NCI-H1417 (cell line): ENCODE results near the gene TMEM19.
A peak's percentile ranks its signal among the peaks of the same experiment; 100 is the strongest.

Experiments used
- DNase-seq, 3 experiments: peaks; one replicate each; lab custom pipeline; 2025; lab: John Stamatoyannopoulos, UW

TMEM19 gene

DNA sequence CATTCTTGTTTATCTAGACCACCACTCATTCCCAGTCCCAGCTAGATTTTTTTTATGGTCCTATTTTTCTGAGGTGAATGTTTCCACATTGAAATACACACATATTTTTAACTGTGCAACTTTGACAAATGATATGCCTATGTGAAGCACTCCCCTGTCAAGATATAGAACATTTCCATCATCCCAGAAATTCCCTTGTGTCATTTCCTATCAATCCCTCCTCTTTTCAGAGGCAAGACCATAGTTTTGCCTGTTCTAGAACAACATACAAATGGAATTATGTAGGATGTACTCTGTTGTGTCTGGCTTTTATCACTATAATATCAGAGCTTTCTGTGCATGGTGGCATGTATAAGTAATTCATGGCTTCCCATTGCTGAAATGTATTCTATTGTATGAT lies 32.7 kb downstream of the TMEM19 start:
- no peak for DNase-seq

DNA sequence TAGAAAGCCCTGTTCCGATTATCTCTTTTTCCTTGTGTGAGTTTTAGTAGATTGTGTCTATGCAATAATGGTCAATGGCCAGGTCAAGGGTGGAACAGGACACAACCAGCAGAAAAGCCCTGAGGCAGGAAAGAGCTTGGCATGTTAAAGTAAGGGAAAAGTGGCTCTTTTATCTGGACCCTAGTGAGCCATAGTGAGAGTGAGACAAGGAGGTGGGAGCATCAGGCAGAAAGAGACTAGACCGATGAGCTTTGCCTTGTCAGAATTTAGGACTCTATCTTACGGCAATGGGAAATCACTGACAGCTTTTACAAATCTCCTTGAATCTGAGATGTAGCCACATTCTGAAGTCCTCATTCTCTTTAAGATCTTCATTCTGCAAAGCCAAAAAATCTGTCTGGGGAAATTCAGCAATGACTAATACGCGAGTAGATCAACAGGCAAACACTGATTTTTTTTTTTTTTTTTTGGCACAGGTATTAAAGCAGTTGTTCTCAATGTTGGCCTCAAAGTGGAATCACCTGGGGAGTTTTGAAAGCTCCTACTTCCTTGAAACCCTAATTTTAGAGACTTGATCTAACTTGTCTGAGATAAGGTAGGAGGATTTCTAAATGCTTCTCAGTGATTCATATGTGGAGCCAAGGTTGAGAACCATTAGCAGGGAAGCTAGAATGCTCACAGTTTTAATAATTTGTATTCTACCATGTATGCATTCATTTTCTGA lies 33.9 kb downstream of the TMEM19 start:
- DNase-seq: no peak

DNA sequence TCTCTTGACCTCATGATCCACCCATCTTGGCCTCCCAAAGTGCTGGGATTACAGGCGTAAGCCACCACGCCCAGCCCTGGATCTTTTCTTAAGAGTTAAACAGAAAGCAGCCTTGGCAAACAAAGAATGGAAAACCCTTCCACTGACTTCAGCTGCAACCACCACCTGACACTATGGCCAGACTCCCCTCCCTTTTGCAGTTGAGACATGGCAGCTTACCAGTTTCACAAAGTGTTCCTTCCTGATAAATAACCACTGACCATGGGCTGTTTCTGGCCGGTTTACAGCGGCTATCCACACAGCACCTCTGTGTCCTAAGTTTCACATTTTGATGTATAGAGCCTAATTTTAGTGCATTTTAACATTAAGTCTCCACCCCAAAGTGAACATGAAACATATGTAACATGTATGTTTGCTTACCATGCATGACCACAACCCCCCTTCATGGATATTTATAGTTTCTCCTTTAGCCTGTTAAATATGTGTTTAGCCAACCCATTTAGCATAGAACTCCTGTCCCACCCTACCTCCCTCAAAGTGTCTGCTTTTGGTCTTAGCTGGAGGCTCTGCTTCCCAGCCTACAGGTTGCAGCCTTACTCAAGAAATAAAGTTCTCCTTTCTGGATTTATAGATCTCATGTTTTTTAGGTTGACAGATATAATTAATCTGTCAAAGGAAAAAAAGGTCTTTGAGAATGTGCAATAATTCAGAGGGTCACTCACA lies 36.1 kb downstream of the TMEM19 start:
- no peak for DNase-seq

DNA sequence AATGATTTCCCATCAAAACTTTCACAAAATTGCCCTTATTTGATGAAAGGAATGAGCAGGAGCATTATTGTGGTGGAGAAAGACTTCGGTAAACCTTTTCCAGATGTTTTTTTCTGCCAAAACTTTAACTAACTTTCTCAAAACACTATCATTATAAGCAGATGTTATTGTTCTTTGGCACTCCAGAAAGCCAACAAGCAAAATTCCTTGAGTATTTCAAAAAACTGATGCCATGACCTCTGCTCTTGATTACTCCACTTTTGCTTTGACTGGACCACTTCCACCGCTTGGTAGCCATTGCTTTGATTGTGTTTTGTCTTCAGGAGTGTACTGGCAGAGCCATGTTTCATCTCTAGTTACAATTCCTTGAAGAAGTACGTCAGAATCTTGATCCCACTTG lies 39.1 kb downstream of the TMEM19 start:
- DNase-seq: no peak

DNA sequence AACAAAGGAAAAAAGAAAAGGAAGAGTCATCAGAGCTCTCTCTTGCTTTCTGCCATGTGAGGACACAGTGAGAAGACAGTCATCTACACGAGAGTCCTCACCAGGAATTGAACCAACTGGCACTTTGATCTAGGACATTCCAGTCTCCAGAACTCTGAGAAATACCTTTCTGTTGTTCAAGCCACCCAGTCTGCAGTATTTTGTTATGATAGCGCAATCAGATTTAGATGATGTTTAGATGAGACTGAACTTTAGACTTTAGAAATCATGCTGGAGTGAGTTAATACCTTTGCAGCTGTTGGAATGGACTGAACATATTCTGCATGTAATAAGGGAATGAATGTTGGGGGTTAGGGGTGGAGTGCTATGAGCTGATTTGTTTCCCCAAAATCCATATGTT lies 40.7 kb downstream of the TMEM19 start:
- no peak for DNase-seq

DNA sequence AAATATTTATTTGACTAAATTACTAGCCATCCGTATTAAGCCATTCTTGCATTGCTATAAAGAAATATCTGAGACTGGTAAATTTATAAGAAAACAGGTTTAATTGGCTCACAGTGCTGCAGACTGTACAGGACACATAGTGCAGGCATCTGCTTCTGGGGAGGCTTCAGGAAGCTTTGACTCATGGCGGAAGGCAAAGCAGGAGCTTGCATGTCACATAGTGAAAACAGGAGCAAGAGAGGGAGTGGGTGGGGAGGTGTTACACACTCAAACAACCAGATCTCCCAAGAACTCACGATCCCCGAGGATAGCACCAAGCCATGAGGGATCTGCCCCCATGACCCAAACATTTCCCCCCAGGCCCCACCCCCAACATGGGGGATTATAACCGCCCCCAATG lies 42.1 kb downstream of the TMEM19 start:
- DNase-seq: no peak

DNA sequence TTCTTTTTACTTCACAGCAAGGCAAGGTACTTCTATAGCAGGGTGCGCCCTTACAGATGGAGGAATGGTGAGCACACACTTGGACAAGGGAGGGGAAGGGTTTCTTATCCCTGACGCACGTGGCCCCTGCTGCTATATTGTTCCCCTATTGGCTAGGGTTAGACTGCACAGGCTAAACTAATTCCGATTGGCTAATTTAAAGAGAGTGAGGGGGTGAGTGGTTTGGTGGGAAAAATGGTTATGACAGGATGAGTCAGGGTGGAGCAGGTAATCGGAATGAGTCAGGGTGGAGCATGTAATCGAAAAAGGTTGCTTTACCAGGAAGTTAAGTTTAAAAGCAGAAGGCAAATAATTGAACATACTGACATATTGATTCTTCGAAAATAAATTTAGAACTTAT lies 45.1 kb downstream of the TMEM19 start:
- no peak for DNase-seq

DNA sequence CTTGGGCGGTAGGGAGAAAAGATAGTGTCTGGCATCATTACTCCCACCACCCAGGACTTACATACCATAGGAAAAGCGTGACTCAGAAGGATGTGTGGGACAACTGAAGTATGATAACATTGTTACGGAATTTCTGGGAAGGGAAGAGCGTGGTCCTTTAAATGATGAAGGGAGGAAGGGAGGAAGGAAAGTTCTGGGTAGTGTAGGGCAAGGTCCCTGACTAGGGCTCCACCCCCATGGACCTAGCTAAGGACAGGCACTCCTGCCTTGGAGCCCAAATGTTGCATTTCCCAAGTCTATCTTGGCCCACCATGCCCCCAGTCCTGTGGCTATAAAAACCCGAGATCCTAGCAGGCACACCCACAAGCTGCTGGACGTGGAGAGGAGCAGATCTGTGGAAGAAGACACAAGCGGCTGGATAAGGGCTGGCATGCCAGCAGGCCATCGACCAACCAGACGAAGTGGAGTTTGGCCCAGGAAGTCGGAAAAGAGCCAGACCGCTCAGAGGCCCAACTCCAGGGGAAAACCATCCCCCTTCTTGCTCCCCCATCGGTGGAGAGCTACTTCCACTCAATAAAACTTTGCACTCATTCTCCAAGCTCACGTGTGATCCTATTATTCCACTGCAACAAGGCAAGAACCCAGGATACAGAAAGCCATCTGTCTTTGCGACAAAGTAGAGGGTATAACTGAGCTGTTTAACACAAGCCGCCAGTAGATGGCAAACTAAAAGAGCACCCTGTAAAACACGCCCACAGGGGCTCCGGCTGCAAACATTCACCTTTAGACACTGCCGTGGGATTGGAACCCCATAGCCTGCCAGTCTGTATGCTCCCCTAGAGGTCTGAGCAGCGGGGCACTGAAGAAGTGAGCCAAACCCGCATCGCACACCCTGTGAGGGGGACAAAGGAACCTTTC lies 45.8 kb downstream of the TMEM19 start:
- DNase-seq: no peak

DNA sequence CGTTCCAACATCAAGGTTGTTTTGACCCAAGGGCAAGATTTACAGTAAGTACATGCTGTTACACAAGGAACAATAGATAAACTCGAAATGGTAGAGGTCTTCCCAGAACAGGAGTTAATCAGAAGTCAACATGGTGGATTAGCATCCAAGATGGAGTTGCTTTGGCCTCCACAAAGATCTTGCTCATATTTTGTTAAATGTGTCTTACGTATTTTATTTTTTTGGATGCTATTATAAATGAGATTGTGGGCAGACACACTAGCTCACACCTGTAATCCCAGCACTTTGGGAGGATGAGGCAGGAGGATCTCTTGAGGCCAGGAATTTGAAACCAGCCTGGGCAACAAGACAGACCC lies 46.5 kb downstream of the TMEM19 start:
- DNase-seq: no peak

DNA sequence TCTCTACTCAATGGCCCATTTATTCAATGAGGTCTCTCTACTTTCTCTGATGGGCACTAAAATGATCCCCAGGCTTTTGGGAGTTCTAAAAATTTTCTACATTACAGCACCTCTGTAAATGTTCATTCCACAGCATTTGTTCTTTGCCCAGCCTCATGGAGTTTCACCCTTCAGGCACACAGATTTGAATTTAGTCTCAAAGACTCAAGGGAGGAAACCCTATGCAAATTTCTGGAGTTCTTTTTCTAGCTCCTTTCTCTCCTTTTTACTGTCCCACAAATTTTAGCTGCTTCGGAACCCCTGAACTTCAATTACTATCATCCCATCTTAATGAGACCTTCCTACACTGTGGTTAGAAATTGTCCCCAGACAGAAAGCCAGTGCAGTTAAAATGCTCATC lies 51.3 kb downstream of the TMEM19 start:
- DNase-seq: no peak

DNA sequence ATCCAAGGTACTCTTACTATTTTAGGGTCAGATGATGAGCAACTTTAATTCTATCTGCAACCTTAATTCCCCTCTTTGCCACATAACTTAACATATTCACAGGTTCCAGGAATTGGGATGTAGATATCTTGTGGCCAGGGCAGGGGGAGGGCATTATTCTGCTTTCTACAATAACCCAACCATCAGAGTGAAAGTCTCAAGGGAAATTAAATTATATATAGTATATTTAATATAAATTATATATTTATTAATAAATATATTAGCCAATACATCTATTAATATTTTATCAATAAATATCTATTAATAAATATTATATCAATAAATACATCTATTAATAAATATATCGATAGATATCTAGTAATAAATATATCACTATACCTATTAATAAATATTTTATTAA lies 57.1 kb downstream of the TMEM19 start:
- DNase-seq: no peak

DNA sequence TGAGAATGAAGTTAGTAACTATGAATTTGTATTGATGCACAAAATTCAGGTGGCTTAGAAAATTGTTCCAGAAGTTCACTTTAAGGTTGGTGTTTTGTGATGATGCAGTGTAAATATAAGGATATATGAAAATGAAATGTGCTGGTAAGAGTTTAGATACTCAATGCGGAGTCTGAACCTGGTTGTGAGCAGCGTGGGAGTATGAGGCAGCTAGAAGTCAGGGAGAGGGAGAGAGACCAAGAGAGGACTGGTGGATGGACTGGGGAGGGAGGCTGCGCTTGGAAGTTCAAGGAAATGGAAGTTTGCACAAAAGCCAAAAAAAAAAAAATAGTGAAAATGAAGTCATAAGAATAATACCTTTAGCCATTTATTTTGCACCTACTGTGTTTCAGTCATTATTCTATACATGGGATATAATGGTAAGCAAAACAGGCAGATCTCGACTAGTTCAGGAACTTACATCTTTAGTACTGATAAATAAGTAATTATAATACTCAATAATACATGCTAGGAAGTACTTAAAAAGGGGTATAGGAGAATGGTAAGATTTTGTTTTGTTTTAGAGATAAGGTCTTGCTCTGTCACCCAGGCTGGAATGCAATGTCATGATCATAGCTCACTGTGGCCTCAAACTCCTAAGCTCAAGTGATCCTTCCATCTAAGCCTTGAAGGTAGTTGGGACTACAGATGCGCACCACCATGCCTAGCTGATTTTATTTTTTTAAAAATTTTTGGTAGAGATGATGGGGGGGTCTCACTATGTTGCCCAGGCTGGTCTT lies 58.8 kb downstream of the TMEM19 start:
- DNase-seq: no peak

DNA sequence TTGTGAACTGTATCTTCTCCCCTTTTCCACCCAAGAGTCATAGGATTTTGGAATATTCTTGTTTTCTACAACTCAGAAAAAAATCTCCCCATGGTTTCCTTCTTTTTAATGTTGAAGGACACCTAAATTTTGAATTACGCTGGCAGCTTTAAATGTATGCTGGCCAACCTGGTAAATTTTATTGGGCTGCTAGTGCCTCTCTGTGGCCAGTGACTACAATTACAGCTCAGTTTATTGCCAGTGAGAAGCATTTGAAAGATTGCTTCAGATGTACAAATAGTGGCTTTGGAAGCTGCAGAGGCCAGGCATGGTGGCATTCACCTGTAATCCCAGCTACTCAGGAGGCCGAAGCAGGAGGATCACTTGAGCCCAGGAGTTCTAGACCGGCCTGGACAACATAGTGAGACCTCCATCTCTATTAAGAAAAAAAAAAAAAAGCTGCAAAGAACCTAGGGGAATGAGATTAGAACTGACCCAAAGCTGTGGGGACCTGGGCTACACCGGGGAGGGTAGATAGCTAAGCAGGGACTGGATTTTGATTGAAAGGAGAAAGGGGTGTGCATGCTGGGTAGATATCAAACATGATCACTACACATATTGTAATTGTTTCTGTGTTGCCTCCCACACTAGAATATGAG lies 61.2 kb downstream of the TMEM19 start:
- peak; percentile 51 to 82 (median 66) for DNase-seq

DNA sequence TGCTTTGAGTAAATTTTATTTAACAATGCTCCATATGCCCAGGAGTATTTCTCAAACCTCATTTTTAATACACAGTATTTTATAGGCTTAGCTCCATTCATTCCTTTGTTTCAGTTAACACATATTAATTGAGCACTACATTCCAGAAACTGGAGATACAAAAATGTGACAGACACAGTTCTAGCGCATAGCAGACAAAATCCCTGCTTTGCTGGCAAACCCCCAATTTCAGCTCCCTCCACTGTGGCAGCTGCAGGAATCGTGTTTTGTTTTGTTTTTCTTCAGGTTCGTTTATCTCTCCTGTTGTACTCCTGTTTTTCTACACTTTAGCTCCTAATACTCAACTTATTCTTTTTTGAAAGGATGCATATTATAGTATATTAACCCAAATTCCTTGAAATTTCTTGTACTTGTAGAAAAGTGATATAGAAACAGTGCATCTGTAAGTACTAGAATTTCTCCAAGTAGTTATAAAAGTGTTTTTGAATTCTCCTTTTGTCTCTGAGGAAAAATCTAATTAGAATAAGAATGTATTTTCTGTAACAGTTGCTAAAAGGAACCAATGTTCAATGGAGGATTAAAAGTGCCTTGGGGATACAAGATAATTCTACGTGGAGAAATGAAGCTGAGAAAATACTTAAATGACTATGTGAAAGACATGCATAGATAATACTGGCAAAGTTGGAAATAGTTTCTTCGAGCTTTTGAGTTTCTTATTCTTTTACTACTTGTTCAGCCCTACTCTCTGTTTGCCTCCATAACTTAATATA lies 62.4 kb downstream of the TMEM19 start:
- DNase-seq: no peak

DNA sequence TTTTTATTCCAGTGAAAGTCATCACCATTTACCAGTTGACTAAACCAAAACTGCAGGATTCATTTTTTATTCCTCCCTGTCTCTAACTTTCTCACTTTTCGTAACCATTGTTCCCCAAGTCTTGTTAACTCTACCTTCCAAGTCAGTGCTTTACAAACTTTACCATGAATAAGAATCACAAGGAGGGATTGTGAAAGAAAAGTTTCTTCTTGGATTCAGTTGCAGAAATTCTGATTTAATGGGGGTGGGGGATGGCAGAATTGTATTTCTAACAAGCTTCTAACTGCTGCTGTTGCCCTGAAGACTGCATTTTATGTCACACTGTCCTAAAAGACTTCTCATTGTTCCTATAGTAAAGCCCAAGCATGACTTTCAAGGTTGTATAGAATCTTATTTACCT lies 63.8 kb downstream of the TMEM19 start:
- no peak for DNase-seq

DNA sequence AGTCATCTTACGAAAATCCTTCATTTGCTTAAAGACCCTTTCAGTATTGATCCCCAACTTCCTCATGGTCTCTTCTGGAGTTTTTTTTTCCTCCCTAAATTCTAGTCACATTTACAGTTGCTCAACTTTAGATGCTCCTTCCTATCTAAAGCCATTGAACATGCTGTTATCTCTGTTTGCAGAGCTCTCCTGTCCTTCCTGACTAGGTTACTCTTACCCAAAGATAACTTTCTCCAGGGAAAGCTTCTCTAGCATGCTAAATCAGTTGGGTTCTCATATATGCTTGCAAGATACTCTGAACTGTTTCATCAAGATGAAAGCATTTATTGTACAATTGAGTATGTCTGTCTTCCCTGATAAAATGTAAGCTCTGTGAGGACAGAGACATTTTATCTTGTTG lies 67.0 kb downstream of the TMEM19 start:
- peak in 1 of 3 experiments; percentile 12 for DNase-seq
